GM19043 (cell line): ENCODE measurements around the gene OR10P1.
"Not testable (repeated sequence)": the region's sequence is repeated elsewhere in the genome, so short reads cannot be mapped to it uniquely, and the experiment has no call there.

Experiments
- ATAC-seq: cut with Tn5 transposase; IDR thresholded peaks from one replicate; pipeline ENCODE4 v1.9.1; 2021; ENCODE audit warnings: low read depth; ENCODE audit not compliant: unreplicated experiment

The OR10P1 gene, protein sequence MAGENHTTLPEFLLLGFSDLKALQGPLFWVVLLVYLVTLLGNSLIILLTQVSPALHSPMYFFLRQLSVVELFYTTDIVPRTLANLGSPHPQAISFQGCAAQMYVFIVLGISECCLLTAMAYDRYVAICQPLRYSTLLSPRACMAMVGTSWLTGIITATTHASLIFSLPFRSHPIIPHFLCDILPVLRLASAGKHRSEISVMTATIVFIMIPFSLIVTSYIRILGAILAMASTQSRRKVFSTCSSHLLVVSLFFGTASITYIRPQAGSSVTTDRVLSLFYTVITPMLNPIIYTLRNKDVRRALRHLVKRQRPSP

DNA sequence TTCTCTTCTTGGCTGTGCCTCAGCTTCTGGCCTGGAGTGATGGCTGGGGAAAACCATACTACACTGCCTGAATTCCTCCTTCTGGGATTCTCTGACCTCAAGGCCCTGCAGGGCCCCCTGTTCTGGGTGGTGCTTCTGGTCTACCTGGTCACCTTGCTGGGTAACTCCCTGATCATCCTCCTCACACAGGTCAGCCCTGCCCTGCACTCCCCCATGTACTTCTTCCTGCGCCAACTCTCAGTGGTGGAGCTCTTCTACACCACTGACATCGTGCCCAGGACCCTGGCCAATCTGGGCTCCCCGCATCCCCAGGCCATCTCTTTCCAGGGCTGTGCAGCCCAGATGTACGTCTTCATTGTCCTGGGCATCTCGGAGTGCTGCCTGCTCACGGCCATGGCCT lies at the start of gene OR10P1:
TSS of gene OR10P1 (plus strand) at position 40 of the 400 bp plus-strand sequence. CDS start at position 40, 0 bp downstream.
- no peak for ATAC-seq

DNA sequence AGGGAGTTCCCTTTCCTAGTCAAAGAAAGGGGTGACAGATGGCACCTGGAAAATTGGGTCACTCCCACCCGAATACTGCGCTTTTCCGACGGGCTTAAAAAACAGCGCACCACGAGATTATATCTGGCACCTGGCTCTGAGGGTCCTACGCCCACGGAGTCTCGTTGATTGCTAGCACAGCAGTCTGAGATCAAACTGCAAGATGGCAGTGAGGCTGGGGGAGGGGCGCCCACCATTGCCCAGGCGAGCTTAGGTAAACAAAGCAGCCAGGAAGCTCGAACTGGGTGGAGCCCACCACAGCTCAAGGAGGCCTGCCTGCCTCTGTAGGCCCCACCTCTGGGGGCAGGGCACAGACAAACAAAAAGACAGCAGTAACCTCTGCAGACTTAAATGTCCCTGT lies 46.5 kb upstream of the OR10P1 start:
- ATAC-seq, result not testable (repeated sequence)

DNA sequence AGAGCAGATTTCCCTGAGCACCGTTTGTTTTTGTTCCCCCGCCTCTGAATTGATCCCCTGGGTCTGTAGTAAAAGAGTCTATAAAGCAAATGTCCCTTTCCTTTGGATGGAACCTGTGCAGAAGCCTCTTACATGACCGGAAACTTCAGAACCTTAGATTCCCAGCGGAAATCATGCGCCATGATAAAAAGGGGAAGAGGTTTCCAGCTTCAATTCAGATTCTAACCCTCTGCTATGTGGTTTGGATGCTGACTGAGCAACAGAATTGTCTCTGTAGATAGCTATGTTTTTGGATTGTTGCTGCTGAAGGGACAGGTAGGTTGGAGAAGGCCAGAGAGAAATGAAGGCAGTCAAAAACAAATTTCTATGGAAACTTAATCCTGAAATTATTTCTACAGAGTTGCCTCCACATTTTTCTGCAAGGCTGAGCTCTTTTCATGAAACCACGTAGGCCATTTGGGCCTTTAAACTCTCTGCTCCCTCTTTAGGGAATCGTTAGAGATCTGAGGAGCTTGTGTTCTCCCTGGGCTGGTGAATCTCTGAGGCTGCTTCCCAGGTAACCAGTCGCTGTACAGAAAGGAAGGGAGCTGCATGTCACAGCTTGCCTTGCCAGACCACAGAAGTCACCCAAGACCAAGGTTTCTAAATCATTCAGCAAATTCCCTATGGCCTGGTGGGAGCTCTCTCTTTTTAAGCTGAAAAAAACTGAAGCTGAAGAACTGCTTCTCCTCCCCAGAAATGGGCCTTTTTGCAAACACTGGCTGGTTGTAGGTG lies 28.7 kb upstream of the OR10P1 start:
- no peak for ATAC-seq

DNA sequence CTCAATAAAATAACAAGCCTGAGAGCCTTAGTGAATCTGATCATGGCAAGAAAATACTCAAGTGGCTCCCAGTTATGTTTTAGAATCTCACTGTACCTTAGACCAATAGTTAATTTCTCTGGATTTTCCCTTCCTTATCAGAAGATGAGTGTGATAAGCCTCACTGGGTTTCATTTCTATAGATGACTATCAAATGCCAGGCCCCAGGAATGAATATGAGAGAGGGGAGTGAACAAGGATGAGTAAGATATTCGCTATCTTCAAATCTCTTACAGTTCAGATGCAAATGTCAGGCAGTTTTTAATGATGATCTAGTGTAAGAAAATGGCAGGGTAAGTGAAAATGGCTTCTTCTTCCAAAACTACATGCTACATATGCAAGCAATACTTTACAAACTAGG lies 26.1 kb upstream of the OR10P1 start:
- no peak for ATAC-seq

DNA sequence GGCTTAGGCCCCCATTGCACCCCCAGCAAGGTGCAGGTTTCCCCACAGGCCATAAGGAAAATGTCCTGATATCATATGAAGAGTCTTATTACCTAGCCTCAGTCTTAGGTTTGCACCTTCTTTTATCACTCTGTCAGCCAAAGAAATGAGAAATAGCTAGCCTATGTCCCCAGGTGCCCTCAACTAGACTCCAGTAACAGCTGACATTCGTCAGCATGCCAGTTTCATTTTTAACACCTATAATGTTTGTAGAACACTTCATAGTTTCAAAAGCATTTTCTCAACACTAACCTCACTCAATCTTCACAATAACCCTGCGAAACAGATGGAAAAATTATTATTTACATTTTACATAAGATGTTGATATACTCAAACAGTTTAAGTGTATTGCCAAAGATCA lies 24.0 kb upstream of the OR10P1 start:
- no peak for ATAC-seq

DNA sequence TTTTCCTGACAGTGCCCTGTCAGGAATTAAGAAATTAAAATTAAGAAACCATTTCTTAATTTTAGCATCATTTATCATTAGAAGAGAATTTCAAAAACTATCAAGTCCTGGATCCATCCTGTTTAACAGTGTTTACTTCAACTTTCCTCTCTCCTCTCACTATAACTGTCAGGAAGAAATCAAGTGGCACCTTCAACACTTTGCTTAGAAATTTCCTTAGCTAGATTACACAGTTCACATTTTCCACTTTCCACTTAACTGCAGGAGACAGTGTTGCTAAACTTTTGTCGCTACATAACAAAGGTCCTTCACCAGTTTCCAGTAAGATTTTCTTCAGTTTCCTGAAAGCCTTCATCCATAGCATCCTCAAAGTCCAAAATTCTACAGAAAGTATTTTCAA lies 21.9 kb upstream of the OR10P1 start:
- no peak for ATAC-seq

DNA sequence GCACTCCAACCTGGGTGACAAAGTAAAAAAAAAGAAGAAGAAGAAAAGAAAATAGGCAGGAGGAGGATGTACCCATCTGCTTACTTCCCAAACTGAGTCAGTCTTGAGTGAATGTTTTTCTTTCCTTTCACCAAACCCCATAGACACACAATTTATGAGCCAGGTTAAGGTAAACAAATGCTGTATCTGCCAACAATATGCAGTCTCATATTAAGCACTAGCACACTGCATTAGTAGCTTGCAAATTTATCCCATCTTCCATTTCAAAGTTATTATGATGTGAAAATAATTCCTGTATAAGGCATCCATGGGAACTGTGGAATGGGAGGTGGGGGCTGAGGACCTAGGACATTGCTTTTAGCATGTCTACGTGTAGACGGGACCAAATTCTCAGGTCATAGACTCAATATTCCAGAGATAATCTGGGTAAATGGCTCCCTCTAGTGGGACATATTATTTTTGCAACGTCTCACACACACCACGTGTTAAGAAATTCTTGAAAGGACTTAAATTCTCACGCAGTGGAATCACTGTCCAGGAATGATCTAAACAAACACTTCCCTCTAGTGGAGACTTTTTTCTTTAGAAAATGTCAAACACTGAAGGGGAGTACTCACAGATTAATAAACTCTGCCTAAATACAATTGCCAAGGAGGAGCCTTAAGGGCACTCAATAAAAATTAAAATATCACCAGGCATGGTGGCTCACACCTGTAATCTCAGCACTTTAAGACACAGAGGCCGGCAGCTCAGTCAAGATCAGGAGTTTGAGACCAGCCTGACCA lies 17.1 kb upstream of the OR10P1 start:
- peak; percentile 78 for ATAC-seq

DNA sequence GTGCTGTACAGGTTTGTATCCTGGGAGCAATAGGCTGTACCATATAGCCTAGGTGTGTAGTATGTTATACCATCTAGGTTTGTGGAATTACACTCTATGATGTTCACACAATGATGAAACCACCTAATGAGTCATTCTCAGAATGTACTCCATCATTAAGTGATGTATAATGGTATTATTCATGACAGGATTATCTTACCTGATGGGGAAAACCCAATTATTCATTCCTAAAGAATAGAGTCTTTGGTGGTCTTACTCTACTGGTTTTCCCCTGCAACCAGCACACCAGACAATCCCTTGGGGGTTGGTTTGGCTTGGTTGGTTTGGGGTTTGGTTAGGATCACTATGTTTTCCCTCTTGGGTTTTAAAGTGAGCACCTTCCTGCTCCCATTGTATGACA lies 12.6 kb upstream of the OR10P1 start:
- no peak for ATAC-seq

DNA sequence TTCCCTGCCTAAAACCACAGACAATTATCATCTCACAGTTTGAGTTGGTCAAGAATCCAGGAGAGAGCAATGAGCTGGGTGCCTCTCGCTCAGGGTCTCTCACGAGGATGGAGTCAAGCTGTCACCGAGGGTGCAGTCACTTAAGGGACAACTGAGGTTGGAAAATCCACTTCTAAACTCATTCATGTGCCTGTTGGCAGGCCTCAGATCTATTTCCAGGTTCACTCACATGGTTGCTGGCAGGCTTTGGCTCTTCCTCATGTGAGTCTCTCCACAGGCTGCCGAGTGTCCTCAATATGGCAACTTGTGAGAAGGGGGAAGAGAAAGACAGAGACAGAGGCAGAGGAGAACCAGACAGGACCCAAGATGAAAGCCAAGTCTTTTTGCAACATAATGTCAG lies 10.5 kb upstream of the OR10P1 start:
- ATAC-seq, result no peak

DNA sequence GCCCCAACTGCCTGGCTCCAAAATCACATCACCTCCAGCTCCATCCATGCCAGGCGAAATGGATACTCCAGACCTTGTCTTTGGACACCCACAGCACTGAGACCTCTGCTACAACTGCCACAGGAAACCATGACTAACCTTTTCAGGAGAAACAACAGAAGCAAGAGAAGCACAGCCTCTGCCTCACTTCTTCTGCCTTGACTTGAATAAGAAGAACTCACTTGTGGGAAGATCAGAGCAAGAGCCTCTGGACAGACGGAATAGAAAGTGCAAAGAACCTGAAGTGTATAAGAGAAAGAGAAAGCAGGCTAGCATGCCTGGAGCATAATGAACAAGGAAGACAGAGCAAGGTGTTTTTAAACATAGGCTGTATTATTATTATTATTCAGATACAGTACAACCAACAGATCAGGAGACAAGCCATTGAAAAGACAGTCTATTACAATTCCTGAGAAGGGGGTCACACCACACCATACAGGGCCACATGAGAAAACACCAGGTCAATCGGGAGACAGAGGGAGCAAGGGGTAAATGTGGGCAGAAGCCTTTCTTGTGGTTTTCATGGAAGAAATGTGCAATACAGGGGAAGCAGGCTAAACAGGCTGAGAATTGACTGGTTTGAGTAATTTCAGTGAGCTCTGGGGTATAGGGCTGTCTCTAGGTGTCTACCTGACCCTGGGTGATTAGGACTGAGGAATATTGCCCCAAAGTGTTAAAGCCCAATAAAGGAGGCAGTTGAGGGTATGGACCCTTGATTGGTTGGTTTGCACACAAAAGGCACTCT lies 7.4 kb upstream of the OR10P1 start:
- no peak for ATAC-seq

DNA sequence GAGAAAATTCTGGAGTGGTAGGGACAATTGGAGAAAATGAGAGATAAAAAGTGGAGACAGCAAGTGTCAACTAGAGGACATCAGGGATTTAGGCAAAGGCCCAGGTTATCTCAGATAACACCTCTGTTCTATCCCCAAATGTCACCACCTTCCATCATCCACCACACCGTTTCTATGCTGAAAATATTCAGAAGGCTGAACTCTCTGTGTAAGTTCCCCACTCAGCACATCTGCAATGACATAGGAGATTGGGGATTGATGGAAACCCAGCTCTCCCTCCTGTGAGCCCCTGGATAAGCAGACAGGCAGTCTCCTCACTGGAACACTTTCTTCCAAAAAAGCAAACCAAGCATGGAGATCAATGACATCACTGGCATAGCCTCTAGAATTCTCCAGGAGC lies 5.6 kb upstream of the OR10P1 start:
- ATAC-seq, result no peak

DNA sequence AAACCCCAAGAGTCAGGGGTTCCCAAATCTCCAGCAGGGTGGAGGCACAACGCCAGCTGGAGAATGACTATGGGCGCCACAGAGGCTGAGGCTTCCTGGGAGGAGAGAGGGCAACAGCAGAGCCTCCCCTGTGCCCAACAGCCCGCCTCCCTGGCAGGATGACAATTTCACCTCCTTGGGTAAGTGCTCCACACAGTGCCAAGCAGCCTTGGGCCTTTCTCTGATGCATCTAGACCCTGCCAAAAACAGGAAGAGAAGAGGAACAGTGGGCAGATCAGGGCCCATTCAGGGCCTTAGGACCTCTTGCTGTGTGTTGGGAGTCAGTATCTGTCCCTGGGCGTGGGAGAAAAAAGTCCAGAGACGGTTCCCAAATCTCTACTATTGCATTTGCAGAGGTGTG lies 5.0 kb upstream of the OR10P1 start:
- no peak for ATAC-seq

DNA sequence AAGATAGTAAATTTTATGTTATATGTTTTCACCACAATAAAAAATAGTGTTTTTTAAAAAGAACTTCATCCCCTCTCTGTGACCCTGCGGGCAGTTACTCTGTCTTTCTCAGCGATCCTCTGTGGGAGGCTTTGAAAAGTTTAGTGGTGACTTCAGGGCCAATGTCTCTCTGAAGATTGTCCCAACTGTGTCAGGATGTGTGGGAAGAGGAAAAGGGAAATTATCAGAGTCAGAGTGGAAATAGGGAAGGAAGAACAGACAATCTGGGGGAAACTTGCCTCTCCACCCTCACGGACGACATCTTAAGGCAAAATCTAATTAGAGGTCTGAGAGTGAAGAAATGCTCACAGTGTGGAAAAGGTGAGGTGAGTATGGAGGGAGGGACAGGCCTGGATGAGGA lies 3.5 kb upstream of the OR10P1 start:
- no peak for ATAC-seq

DNA sequence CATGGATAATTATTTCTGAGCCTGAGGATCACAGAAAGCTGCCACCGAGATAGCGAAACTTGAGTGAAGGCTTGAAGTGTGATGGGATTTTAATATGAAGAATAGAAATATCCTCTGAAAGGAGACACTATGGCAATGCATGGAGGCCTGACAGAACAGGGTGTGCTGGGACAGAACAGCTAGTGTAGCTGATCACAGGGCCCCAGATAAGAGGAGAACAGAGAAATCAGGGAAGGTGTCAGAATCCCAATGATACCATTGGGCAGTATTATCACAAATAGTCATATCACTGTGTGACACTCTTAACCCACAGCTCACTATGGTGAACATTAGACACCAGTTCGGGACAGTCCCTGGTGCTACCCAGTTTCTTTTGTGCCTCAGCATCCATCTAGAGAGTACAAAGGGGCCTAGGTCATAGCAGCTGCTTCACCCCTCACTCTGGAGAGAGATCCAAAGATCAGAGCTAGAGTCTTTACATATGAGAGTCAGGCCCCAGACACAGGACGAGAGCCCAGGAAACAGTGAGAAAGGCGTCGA lies 506 bp upstream of the OR10P1 start:
- no peak for ATAC-seq

DNA sequence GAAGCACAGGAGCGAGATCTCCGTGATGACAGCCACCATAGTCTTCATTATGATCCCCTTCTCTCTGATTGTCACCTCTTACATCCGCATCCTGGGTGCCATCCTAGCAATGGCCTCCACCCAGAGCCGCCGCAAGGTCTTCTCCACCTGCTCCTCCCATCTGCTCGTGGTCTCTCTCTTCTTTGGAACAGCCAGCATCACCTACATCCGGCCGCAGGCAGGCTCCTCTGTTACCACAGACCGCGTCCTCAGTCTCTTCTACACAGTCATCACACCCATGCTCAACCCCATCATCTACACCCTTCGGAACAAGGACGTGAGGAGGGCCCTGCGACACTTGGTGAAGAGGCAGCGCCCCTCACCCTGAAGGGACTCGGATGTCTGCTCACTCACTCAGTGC lies 775 bp downstream of the OR10P1 start:
- ATAC-seq, result no peak

DNA sequence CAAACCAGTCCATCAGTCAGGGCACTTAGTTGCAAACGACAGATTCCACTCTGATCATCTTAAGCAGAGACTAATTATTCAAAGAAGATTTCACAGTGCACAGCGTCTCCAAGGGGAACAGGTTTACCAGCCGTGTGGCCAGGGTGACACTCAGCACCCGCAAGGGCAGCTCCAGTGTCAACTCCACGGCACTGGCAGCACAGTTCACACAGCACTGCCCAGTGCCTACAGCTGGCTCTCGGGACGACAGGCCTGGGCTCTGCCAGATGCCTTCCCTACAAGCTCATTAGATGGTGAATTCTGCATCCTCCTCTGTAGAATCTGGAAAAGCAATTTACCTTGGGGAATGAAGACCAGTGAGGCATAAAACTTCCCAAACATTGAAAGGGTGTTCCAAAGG lies 4.9 kb downstream of the OR10P1 start:
- ATAC-seq, result no peak

DNA sequence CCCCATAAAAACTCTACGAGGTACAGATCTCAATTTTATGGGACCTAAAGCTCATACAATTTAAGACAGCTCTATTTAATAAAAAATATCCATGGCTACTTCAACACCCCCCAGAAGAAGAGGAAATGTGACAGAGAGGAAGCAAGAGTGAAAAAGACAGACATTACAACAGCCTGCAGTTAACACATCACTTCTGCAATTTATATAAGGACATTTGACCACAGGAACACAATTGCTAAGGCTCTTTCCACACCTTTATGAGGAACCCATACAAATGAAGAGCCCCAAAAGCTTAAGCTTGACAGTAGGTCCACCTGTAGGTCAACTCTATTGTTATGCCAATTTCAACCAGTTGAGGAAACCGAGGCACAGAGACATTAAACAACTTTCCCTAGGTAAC lies 5.6 kb downstream of the OR10P1 start:
- ATAC-seq, result peak; percentile 28

DNA sequence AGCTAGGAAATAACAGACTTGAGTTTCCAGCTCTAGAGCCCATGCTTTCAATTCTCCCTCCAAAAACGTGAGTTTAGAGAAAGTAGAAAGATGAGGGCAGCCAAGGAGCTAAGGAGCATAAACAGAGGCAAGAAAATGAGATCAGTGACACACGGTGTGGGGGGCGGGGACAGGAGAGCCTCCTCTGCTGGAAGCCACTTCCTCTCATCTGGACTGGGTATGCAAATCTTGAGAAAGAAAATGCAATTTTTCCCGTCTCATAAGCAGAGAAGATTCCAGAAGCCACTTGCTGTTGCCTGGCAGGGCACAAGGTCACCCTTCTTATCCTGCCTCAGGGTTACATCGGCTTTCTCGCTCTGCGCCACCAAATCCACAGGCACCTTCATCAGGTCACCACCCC lies 6.0 kb downstream of the OR10P1 start:
- ATAC-seq, result peak; percentile 34

DNA sequence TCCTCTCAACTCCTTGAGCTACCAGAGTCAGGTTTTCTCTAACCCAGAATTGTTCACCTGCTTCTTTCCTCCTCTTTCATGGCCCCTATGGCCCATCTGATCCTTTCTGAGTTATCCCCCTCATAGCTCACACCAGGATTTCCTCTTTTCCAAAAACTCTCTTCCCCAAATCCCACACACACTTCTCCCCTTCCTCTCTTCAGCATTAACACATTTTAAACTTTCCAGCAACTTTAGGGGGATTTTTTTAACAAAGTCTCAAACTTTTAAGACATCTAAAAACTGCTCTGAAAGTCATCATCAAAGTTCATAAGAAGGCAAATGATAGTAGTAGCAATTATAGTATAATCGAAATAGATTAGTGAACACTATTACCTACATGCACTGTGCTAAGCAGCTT lies 7.9 kb downstream of the OR10P1 start:
- ATAC-seq, result no peak

DNA sequence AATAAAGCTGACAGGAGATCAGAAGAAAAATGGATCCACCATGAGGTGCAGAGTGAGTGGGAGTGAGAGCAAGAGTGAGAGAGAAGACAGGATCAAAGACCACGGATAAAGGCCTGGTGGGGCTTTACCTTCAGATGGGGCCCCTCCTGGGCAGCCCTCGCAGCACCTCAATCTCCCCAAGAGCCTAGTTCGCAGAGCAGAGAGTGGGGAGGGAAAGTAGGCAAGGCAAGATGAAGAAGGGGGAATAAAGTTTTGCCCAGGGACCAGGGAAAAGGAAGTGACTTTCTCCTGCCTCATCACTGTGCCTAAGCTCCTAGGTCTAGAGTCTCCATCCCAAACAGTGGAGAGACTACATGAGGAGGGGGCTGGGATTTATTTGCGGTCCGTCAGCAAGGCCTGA lies 10.3 kb downstream of the OR10P1 start:
- no peak for ATAC-seq
